ENCODE measurements around the gene FAM25G.
"Not testable (repeated sequence)": the region's sequence is repeated elsewhere in the genome, so short reads cannot be mapped to it uniquely, and the experiment has no call there.

Gene FAM25G

DNA sequence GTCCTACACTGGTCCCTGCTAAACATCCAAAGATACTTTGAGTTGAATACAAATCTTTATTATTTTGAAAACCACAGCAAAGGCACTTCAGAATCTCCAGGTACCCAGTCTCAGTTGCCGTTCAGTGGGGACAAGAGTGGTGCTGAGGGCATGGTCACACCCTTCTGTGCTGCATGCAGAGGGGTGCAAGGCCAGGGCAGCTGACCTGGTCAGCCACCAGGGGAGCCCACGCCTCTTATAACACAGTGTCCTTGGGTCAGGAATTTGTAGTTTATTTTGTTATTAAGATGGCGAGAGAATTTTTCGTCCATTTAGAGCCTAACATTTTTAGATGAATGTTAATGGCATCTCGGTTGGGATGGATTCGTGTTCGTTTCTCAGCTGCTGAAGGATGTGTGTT is 23.5 kb downstream of the FAM25G start:
- not testable (repeated sequence) for DNase-seq (ENCODE audit: low read depth); H3K4me3 ChIP-seq (ENCODE audit: low read depth, low read length)

DNA sequence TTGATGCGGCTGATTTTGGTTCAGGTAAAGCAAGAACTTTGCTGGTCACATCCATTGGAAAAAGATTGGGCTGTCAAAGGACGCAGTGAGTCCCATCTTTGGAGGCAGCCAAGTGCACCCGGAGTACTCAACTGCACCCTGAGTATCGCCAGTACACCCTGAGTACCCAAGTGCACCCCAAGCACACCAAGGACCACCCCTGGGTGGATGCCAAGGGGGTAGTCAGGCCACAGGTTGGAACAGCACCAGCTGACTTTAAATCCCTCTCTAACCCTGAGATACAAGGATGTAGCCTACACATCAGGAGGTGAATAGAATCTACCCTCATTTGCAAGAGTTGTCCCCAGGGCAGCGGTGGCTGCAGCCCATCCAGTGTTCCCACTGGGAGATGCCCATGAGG is 24.0 kb downstream of the FAM25G start:
- DNase-seq (ENCODE audit: low read depth); H3K4me3 ChIP-seq (ENCODE audit: low read depth, low read length): not testable (repeated sequence)

DNA sequence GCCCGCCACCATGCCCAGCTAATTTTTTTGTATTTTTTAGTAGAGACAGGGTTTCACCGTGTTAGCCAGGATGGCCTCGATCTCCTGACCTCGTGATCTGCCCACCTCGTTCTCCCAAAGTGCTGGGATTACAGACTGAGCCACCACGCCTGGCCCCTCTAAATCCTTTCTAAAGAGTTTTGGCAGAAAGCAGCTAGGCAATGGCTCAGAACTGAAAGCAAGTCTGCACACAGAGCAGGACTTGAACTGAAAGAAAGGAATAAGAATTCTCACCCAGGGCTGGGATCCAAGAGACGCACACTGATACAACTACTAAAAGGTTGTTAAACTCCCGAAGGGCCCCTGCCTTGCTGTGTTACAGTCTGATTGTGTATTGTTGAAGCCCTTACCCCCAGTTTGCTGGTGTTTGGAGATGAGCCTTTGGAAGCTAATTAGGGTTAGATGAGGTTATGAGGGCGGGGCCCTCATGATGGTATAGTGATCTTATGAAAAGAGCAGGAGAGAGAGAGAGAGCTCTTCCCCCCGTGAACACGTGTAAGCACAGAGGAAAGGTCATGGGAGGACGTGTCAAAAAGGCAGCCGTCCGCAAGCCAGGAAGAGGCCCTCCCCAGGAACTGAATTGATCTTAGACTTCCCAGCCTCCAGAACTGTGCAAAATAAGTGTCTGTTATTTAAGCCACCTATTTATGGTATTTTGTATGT is 26.1 kb downstream of the FAM25G start:
- not testable (repeated sequence) for H3K4me3 ChIP-seq (ENCODE audit: low read depth, low read length); DNase-seq (ENCODE audit: low read depth)

DNA sequence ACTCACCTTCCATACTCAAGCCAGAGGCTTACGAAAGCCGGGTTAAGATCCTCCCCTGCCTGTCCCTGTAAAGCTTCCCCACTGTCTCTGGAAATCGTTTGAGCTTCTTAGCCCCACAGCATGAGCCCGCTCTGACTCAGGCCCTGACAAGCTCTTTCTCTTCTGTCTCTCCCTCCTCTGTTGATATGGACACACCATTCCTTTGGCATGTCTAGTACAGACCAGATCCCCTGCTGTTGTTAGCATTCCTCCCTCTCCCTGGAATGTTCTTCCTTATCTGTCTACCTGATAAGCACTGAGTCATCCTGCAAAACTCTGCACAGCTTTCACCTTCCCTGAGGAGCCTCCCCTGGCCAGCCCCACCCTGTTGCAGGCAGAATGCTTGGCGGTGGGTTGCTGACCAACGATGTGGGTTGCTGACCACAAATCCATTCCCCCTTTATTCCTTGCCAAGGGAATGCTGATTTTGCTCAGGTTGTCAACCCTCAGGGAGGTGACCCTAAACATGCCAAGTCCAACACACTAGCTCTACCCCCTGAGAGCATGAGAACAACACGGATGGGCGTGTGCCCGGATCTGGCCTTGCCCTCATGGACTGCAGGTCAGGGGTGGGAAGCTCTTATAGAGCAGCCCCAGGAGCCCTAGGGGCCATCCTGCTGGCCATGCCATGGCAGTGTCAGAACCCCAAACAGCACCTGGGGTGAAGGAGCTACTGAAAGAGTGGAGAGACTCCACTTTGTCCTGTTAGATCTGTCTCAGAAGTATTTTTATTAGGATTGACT is 28.7 kb downstream of the FAM25G start:
- not testable (repeated sequence) for H3K4me3 ChIP-seq (ENCODE audit: low read depth, low read length)

DNA sequence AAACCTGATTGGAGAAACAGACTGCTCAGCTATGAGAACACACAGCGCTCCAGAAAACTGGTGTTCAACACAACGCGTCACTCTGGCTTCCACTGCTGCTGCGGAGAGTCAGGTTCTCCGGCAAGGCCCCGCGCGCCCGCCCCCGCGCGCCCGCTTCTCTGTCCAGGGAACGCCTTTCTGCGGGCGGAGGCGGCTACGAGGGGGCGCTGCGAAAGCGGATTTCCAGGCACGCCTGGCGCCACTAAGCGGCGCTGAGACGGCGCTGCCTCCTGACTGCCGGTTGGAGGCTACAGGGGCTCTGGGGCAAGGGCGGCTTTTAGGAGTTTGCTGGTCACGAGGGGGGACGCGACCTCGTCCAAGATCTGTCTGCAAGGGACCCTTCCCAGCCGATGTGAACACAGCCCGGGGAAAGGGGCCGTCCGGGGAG is 30.2 kb downstream of the FAM25G start:
- DNase-seq (ENCODE audit: low read depth); H3K4me3 ChIP-seq (ENCODE audit: low read depth, low read length): not testable (repeated sequence)

More for the DNA sequence above, 28.7 kb downstream of the FAM25G start:
- not testable (repeated sequence) for DNase-seq (ENCODE audit: low read depth)

DNA sequence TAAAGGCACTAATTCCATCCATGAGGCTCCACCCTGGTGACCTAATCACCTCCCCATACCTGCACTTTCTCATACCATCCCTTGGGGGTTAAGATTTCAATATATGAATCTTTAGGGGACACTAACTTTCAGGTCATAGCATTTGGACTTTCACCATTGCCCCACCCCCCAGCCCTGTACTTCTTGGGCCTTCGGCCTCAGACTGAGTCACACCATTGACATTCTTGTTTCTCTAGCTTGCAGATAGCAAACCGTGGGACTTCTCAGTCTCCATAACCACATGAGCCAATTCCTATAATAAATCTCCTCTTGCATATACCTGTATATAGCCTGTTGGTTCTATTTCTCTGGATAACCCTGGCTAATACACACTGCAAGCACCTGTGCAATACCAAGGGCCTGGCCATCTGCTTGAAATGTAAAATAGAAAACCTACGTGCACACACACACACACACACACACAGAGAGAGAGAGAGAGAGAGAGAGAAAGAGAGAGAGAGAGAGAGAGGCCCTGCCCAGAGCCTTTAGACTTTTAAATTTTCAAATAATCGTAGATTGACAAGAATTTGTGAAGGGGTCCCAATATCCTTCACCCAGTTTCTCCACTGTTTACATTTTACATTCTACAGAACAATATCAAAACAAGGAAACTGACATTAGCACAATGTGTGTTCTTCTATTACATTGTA is 32.9 kb downstream of the FAM25G start:
- H3K4me3 ChIP-seq (ENCODE audit: low read depth, low read length) = no peak overlapping the region
- TF ChIP-seq, protein P1, sequence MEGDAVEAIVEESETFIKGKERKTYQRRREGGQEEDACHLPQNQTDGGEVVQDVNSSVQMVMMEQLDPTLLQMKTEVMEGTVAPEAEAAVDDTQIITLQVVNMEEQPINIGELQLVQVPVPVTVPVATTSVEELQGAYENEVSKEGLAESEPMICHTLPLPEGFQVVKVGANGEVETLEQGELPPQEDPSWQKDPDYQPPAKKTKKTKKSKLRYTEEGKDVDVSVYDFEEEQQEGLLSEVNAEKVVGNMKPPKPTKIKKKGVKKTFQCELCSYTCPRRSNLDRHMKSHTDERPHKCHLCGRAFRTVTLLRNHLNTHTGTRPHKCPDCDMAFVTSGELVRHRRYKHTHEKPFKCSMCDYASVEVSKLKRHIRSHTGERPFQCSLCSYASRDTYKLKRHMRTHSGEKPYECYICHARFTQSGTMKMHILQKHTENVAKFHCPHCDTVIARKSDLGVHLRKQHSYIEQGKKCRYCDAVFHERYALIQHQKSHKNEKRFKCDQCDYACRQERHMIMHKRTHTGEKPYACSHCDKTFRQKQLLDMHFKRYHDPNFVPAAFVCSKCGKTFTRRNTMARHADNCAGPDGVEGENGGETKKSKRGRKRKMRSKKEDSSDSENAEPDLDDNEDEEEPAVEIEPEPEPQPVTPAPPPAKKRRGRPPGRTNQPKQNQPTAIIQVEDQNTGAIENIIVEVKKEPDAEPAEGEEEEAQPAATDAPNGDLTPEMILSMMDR (IDR thresholded peaks at IDR 0.05; ENCODE audit: insufficient read depth, low read depth, low read length, missing control alignments) = no peak

DNA sequence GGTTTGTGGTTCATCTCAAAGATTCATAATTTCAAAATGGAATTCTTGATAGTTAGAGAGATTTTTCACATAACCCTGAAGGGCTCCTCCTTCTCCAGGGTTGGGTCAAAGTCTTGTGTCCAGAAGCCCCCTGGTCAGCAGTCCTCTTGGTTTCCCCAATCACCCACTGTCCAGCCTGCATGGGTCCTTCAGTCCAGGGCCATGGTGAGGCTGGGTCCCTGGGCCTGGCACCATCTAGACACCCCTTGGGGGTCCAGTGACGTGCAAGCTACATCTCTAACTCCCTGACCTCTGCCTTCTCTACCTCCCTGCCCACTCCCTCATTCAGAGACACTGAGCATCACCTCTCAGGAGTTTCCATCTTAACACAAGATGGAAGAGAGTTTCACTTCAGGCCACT is 33.7 kb downstream of the FAM25G start:
- no peak overlapping the region for H3K4me3 ChIP-seq (ENCODE audit: low read depth, low read length)
- DNase-seq (ENCODE audit: low read depth) = no peak
- TF ChIP-seq, protein P1 (IDR thresholded peaks at IDR 0.05; ENCODE audit: insufficient read depth, low read depth, low read length, missing control alignments) = no peak

More for the DNA sequence above, 32.9 kb downstream of the FAM25G start:
- DNase-seq (ENCODE audit: low read depth) = no peak

DNA sequence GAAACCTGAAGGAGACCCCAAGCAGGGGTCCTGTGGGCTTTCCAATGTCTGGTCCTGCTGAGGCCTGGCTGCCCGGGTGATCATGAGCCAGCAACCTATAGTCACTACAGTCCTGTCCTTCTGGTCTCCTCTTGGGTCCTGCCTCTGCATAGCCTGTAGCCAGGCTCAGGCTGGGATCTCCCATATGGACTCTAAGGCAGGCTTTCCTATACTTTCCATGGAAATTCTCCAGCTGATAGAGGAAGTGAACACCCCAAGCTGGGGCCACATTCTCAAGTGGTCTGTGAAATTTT is 34.0 kb downstream of the FAM25G start:
- TF ChIP-seq, protein P1 (IDR thresholded peaks at IDR 0.05; ENCODE audit: insufficient read depth, low read depth, low read length, missing control alignments) = no peak
- DNase-seq (ENCODE audit: low read depth) = no peak
- no peak overlapping the region for H3K4me3 ChIP-seq (ENCODE audit: low read depth, low read length)

DNA sequence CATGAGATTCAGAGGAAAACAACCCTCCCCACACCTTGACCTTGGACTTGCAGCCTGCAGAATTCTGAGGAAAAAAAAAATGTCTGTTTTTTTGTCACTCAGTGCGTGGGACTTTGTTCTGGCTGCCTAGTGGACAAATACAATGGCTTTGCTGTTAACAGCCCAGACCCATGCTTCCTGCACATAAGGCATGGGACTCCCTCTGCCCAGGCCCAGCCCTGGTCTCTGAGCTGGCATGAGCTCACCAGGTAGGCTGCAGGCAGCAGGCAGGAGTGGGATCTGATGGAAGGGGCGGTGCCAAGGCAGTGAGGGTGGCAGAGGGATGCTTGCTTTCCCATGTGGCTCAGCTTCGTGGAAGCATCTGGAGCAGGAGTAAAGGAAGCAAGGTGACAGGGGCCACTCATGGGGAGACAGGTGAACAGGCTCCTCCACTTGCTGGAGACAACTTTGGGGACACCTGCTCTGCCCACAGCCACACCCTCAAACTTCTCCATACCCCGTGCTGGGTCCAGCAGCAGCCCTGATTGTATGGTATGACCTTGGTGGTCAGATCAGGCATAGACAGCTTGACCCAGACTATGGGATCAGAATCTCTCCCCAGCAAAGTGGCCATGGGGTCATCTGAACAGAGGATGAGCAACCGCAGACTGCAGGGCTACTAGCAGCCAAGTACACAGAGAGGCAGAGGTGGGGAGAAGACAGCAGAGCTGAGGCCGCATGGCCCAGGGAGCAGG is 34.5 kb downstream of the FAM25G start:
- no peak overlapping the region for H3K4me3 ChIP-seq (ENCODE audit: low read depth, low read length)
- TF ChIP-seq, protein P1 (IDR thresholded peaks at IDR 0.05; ENCODE audit: insufficient read depth, low read depth, low read length, missing control alignments) = no peak
- no peak for DNase-seq (ENCODE audit: low read depth)

All from GM12865 (cell line).